ENCODE data around the gene SLC34A3. TPM values are rescaled to one million over a fixed set of nuclear protein-coding genes. Genes with fewer than 3 reads are reported as not detected.
A peak's percentile ranks its signal among the peaks of the same experiment; 100 is the strongest.

The SLC34A3 gene
- total RNA-seq, 1 experiment from 2014 or later = not detected

DNA sequence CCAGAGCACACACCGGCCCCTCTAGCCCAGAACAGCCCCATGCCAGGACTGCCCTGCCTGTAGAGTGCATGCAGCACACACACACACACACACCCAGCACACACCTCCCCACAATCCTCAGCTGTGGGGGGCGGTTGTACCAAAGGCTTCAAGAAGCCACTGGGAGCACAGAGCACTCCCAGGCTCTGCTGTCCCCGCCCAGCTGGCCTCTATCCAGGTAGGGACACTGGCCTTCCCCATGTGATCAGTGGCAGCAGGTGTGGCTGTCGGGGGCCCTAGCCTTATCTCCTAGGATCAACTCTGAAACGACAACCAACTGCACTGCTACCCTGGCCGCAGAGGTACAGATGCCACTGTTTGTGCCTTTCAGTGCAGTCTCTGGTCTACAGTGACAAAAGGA, 44.3 kb upstream of the SLC34A3 start:
- Histone ChIP-seq H3K27ac (ENCODE audit: low read depth, low read length, poor library complexity, severe bottlenecking) (no peak overlapping the region), H3K27me3 (replicated peaks; ENCODE audit: insufficient read depth, low read depth, low read length, poor library complexity) (no peaks in the 10 kb centered on the region), H3K36me3 (ENCODE audit: insufficient read depth, low read length, poor library complexity, severe bottlenecking) (peaks cover 7% of the 10 kb centered on the region), H3K4me1 (ENCODE audit: insufficient read depth, low read length, poor library complexity, severe bottlenecking) (peaks cover 10% of the 10 kb centered on the region), H3K4me3 (ENCODE audit: low read depth, low read length, poor library complexity, severe bottlenecking) (no peak overlapping the region), H3K9me3 (ENCODE audit: low read depth, low read length, poor library complexity, severe bottlenecking) (no peaks in the 10 kb centered on the region)
- TF ChIP-seq, protein P1, sequence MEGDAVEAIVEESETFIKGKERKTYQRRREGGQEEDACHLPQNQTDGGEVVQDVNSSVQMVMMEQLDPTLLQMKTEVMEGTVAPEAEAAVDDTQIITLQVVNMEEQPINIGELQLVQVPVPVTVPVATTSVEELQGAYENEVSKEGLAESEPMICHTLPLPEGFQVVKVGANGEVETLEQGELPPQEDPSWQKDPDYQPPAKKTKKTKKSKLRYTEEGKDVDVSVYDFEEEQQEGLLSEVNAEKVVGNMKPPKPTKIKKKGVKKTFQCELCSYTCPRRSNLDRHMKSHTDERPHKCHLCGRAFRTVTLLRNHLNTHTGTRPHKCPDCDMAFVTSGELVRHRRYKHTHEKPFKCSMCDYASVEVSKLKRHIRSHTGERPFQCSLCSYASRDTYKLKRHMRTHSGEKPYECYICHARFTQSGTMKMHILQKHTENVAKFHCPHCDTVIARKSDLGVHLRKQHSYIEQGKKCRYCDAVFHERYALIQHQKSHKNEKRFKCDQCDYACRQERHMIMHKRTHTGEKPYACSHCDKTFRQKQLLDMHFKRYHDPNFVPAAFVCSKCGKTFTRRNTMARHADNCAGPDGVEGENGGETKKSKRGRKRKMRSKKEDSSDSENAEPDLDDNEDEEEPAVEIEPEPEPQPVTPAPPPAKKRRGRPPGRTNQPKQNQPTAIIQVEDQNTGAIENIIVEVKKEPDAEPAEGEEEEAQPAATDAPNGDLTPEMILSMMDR (conservative IDR thresholded peaks at IDR 0.05; ENCODE audit: low read depth, low read length) = no peak
- no peak for TF ChIP-seq EZH2 (IDR thresholded peaks at IDR 0.05; ENCODE audit: borderline replicate concordance, low read depth, low read length, poor library complexity, severe bottlenecking)
- POLR2A ChIA-PET (ENCODE audit: low non-redundant PET) = no interaction called here
- intact Hi-C loops (cut with micrococcal nuclease; ENCODE audit: unreplicated experiment) = no loop called here
- CTCF ChIA-PET = no interaction called here
- no peak for DNase-seq (ENCODE audit: low spot score)
- BruUV-seq (replicated peaks) = no TSS peak

DNA sequence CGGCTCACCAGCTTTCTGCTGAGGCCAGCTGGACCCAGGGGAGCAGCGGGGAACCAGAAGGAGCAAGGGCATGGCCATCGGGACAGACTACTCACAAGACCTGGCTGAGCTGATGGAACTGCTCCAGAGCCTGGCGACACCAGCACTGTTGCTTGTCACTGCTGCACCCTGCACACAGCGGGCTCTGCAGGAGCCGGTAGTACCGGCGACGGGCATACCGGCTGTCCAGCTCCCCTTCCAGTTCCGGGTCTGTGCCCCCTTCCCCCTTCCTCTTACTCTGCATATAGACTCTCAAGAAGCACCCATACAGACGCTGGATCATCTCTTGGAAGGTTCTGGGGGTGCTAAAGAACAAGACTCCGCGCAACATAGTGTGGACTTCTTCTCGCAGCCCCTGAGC, 43.3 kb upstream of the SLC34A3 start:
- peak overlapping the region; percentile 98 for H3K4me3 ChIP-seq (ENCODE audit: low read depth, low read length, poor library complexity, severe bottlenecking)
- intact Hi-C loops (cut with micrococcal nuclease; ENCODE audit: unreplicated experiment) = no loop called here
- BruUV-seq (replicated peaks) = no TSS peak
- H3K27me3 ChIP-seq (replicated peaks; ENCODE audit: insufficient read depth, low read depth, low read length, poor library complexity) = no peaks in the 10 kb centered on the region
- ChIA-PET CTCF (no interaction called here), POLR2A (ENCODE audit: low non-redundant PET) (no interaction called here)
- no peak for DNase-seq (ENCODE audit: low spot score)
- TF ChIP-seq, protein P1 (conservative IDR thresholded peaks at IDR 0.05; ENCODE audit: low read depth, low read length) = no peak
- TF ChIP-seq EZH2 (IDR thresholded peaks at IDR 0.05; ENCODE audit: borderline replicate concordance, low read depth, low read length, poor library complexity, severe bottlenecking) = no peak
- H3K36me3 ChIP-seq (ENCODE audit: insufficient read depth, low read length, poor library complexity, severe bottlenecking) = peaks cover 9% of the 10 kb centered on the region
- no peaks in the 10 kb centered on the region for H3K9me3 ChIP-seq (ENCODE audit: low read depth, low read length, poor library complexity, severe bottlenecking)
- H3K4me1 ChIP-seq (ENCODE audit: insufficient read depth, low read length, poor library complexity, severe bottlenecking) = peaks cover 10% of the 10 kb centered on the region
- H3K27ac ChIP-seq (ENCODE audit: low read depth, low read length, poor library complexity, severe bottlenecking) = peak overlapping the region; percentile 96

DNA sequence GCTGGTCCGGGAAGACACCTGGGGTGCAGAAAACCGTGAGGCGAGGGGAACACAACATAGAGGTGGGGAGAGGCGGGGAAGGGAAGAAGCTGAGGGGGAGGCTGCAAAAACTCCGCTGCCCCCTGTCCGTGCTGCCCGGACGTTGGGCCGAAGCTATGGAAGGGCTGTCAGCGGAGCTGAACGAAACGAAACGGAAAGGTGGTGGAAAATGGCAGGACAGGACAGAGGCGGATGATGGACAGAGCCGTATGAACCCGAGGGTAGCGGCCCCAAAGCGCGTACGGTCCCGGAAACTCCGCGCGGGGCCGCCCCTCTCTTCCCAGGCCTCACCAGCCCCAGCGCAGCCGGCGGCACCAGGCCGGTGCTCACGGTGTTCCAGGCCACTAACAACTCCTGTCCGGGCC, 42.6 kb upstream of the SLC34A3 start:
- TF ChIP-seq EZH2 (IDR thresholded peaks at IDR 0.05; ENCODE audit: borderline replicate concordance, low read depth, low read length, poor library complexity, severe bottlenecking) = no peak
- TF ChIP-seq, protein P1 (conservative IDR thresholded peaks at IDR 0.05; ENCODE audit: low read depth, low read length) = no peak
- H3K27ac ChIP-seq (ENCODE audit: low read depth, low read length, poor library complexity, severe bottlenecking) = peak overlapping the region; percentile 96
- BruUV-seq (replicated peaks) = TSS peak; percentile 68
- no peak for DNase-seq (ENCODE audit: low spot score)
- peak overlapping the region; percentile 98 for H3K4me3 ChIP-seq (ENCODE audit: low read depth, low read length, poor library complexity, severe bottlenecking)
- ChIA-PET CTCF (interaction anchor here (1.8 kb wide), 1 partner anchor 49 kb away, joined by 5 read pairs; no protein-coding TSS in a partner anchor), POLR2A (ENCODE audit: low non-redundant PET) (no interaction called here)
- peaks cover 8% of the 10 kb centered on the region for H3K36me3 ChIP-seq (ENCODE audit: insufficient read depth, low read length, poor library complexity, severe bottlenecking)
- intact Hi-C loops (cut with micrococcal nuclease; ENCODE audit: unreplicated experiment) = no loop called here
- no peaks in the 10 kb centered on the region for H3K9me3 ChIP-seq (ENCODE audit: low read depth, low read length, poor library complexity, severe bottlenecking)
- H3K4me1 ChIP-seq (ENCODE audit: insufficient read depth, low read length, poor library complexity, severe bottlenecking) = peaks cover 10% of the 10 kb centered on the region
- no peaks in the 10 kb centered on the region for H3K27me3 ChIP-seq (replicated peaks; ENCODE audit: insufficient read depth, low read depth, low read length, poor library complexity)

Measured in A673 (cell line).